Measurements from ENCODE around the gene TNFRSF13B.

The TNFRSF13B gene

DNA sequence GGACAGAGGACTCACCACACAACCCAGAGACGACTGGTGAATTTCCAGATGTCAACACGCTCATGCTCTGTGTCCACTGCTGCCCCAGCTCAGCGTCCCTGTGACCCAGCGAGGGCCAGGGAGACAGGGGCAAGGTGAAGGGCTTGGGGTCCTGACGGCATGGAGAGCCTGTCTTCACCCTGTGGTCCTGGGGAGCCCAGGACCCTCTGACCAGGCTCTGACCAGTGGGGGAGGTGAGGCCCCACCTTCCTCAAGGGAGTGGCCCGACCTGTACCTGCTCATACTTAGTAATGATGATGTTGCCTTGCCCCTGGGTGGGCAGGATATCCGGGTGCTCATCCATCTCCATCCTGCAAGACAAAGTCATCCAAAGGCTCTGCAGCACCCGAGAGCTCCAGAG, 39.8 kb downstream of the TNFRSF13B start:
- no peak overlapping the region for H3K9ac ChIP-seq (ENCODE audit: low read length)
- H2AFZ ChIP-seq (ENCODE audit: low read depth, low read length, severe bottlenecking), result no peak overlapping the region
- no peaks in the 10 kb centered on the region for H3K27me3 ChIP-seq (ENCODE audit: low read length)
- no peaks in the 10 kb centered on the region for H3K9me2 ChIP-seq (replicated peaks; ENCODE audit: insufficient read depth, low read length)
- no peak overlapping the region for H3K27ac ChIP-seq (ENCODE audit: low read depth, low read length)
- no peak overlapping the region for H3K4me3 ChIP-seq (ENCODE audit: insufficient read depth, low read length, poor library complexity, severe bottlenecking)
- H3K9me3 ChIP-seq (ENCODE audit: insufficient read depth, low read length), result no peaks in the 10 kb centered on the region
- no peaks in the 10 kb centered on the region for H3K36me3 ChIP-seq (ENCODE audit: low read length)
- no peak overlapping the region for H3K4me2 ChIP-seq (ENCODE audit: low read depth, low read length, poor library complexity, severe bottlenecking)
- H4K20me1 ChIP-seq (ENCODE audit: low read depth, low read length), result no peaks in the 10 kb centered on the region
- no peaks in the 10 kb centered on the region for H3F3A ChIP-seq (ENCODE audit: insufficient read depth)
- no peaks in the 10 kb centered on the region for H3K79me2 ChIP-seq (ENCODE audit: insufficient read depth, low read length)
- no peak for TF ChIP-seq EZH2phosphoT487 (conservative IDR thresholded peaks at IDR 0.05; ENCODE audit: low read length)
- TF ChIP-seq, protein P1, sequence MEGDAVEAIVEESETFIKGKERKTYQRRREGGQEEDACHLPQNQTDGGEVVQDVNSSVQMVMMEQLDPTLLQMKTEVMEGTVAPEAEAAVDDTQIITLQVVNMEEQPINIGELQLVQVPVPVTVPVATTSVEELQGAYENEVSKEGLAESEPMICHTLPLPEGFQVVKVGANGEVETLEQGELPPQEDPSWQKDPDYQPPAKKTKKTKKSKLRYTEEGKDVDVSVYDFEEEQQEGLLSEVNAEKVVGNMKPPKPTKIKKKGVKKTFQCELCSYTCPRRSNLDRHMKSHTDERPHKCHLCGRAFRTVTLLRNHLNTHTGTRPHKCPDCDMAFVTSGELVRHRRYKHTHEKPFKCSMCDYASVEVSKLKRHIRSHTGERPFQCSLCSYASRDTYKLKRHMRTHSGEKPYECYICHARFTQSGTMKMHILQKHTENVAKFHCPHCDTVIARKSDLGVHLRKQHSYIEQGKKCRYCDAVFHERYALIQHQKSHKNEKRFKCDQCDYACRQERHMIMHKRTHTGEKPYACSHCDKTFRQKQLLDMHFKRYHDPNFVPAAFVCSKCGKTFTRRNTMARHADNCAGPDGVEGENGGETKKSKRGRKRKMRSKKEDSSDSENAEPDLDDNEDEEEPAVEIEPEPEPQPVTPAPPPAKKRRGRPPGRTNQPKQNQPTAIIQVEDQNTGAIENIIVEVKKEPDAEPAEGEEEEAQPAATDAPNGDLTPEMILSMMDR (IDR thresholded peaks at IDR 0.05; ENCODE audit: insufficient read depth, low read length, poor library complexity, severe bottlenecking), result no peak

DNA sequence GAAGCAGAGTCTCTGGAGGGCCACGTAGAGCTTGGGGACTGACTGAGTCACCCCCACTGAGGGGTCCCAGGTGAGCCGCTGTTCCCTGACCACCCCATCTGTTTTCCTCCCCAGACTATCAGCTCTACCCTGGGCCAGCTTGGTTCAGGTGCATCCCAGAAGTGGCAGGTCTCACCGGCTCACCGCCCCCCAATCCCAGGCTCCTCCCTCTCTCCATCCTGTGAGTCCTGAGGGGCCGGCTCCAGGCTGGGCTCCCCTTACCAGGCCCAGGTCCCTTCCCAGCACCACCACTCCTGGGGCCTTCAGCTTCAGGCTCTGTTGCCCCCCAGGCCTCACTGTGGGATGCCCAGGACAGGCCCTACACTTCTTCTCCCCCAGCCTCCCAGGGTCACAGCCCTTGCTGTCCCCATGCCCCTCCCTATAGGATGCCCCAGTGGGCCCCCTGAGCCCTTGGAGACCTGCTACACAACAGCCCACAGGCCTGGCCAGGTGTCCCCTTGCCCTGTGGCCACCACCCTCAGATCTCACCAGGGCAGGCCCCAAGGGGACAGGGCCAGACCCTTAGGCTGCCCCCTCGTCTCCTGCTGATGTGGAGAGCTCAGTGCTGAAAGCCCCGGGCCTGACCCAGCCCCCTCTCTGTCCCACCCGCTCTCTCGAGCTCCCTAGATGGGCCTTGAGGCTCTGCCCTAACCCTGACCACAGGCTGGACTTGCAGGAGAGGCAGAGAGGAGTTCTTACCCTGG, 40.4 kb downstream of the TNFRSF13B start:
- no peaks in the 10 kb centered on the region for H4K20me1 ChIP-seq (ENCODE audit: low read depth, low read length)
- no peak overlapping the region for H2AFZ ChIP-seq (ENCODE audit: low read depth, low read length, severe bottlenecking)
- no peak overlapping the region for H3K27ac ChIP-seq (ENCODE audit: low read depth, low read length)
- H3K36me3 ChIP-seq (ENCODE audit: low read length), result no peaks in the 10 kb centered on the region
- H3K4me3 ChIP-seq (ENCODE audit: insufficient read depth, low read length, poor library complexity, severe bottlenecking), result no peak overlapping the region
- TF ChIP-seq EZH2phosphoT487 (conservative IDR thresholded peaks at IDR 0.05; ENCODE audit: low read length), result no peak
- TF ChIP-seq, protein P1 (IDR thresholded peaks at IDR 0.05; ENCODE audit: insufficient read depth, low read length, poor library complexity, severe bottlenecking), result no peak
- no peak overlapping the region for H3K4me2 ChIP-seq (ENCODE audit: low read depth, low read length, poor library complexity, severe bottlenecking)
- H3K9ac ChIP-seq (ENCODE audit: low read length), result no peak overlapping the region
- H3K9me3 ChIP-seq (ENCODE audit: insufficient read depth, low read length), result no peaks in the 10 kb centered on the region
- H3K27me3 ChIP-seq (ENCODE audit: low read length), result no peaks in the 10 kb centered on the region
- no peaks in the 10 kb centered on the region for H3K9me2 ChIP-seq (replicated peaks; ENCODE audit: insufficient read depth, low read length)
- no peaks in the 10 kb centered on the region for H3F3A ChIP-seq (ENCODE audit: insufficient read depth)
- H3K79me2 ChIP-seq (ENCODE audit: insufficient read depth, low read length), result no peaks in the 10 kb centered on the region

DNA sequence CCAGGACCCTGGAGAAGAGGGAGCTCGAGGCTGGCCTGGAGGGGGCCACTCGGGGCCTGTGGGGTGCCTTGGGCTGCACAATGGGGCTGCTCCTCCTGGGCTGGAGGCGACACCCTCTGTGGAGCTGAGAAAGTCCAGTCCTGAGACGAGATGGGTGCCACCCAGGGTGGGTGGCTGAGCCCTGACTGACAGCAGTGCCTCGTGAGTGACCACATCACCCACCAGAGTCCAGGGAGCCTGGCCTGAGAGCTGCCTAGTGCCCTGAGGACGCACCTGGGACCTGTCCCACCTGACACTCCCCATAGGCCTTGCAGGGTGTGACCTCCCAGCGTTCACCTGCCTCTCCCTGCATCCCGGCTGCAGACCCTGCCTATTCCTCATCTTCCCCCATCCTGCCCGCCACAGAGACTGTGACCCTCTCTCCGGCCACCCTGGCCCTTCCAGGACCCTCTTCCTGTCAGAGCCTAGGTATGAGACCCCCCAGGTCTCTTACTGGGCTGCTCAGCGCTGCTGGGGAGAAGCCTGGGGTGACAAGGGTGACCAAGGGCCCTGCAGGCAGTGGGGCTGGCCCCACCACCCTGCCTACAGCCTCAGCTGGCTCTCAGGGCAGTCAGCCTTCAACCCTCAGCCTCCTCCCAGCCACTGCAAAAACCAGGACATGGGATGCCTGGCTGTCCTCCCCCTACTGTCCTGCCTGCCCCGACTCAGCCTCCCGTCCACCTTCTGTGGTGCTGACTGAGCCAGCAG, 41.2 kb downstream of the TNFRSF13B start:
- Histone ChIP-seq H3K9me2 (replicated peaks; ENCODE audit: insufficient read depth, low read length) (no peaks in the 10 kb centered on the region), H3K27me3 (ENCODE audit: low read length) (no peaks in the 10 kb centered on the region), H3K9me3 (ENCODE audit: insufficient read depth, low read length) (no peaks in the 10 kb centered on the region), H3K4me3 (ENCODE audit: insufficient read depth, low read length, poor library complexity, severe bottlenecking) (no peak overlapping the region), H3K9ac (ENCODE audit: low read length) (no peak overlapping the region), H2AFZ (ENCODE audit: low read depth, low read length, severe bottlenecking) (no peak overlapping the region), H3K4me2 (ENCODE audit: low read depth, low read length, poor library complexity, severe bottlenecking) (no peak overlapping the region), H3K36me3 (ENCODE audit: low read length) (no peaks in the 10 kb centered on the region), H4K20me1 (ENCODE audit: low read depth, low read length) (no peaks in the 10 kb centered on the region), H3K79me2 (ENCODE audit: insufficient read depth, low read length) (no peaks in the 10 kb centered on the region), H3K27ac (ENCODE audit: low read depth, low read length) (no peak overlapping the region), H3F3A (ENCODE audit: insufficient read depth) (no peaks in the 10 kb centered on the region)
- TF ChIP-seq, protein P1 (IDR thresholded peaks at IDR 0.05; ENCODE audit: insufficient read depth, low read length, poor library complexity, severe bottlenecking), result no peak
- no peak for TF ChIP-seq EZH2phosphoT487 (conservative IDR thresholded peaks at IDR 0.05; ENCODE audit: low read length)

All from SU-DHL-6 (cell line).